Keratinocyte (primary cell): ENCODE results near the gene UBE4B. TPM values are rescaled to one million over a fixed set of nuclear protein-coding genes. Genes with fewer than 3 reads are reported as not detected.

Source experiments
- DNase-seq: peaks from one replicate; pipeline ENCODE4 v3.0.0-alpha.2; 2011; ENCODE audit warnings: low read depth, missing footprints, low spot score
- FAIRE-seq: peaks from 2 replicates; lab custom pipeline; 2011; peaks lifted over from hg19 to GRCh38; lab: Jason Lieb, UNC
- H2AFZ ChIP-seq: 2 replicates; pipeline ENCODE4 v1.6.0; 2012; ENCODE audit warnings: low read length, control low read depth, inconsistent platforms; ENCODE audit not compliant: control insufficient read depth
- H3K27ac ChIP-seq: 2 replicates; pipeline ENCODE4 v1.5.1; 2011; ENCODE audit warnings: low read length; ENCODE audit not compliant: control insufficient read depth, insufficient read depth
- H3K27me3 ChIP-seq: 3 replicates; pipeline ENCODE4 v1.6.0; 2011; ENCODE audit warnings: low read length; ENCODE audit not compliant: control insufficient read depth, insufficient read depth; ENCODE audit errors: extremely low read depth
- H3K36me3 ChIP-seq, 2 experiments: 2 replicates in 1 of 2; 3 replicates in 1 of 2; pipeline ENCODE4 v1.5.1; 2011; ENCODE audit warnings: low read length in 2 of 2, mild to moderate bottlenecking in 1 of 2; ENCODE audit not compliant: control insufficient read depth in 2 of 2, insufficient read depth in 2 of 2; ENCODE audit errors: extremely low read depth in 1 of 2
- H3K4me1 ChIP-seq: 3 replicates; pipeline ENCODE4 v1.5.1; 2011; ENCODE audit warnings: low read length; ENCODE audit not compliant: control insufficient read depth, insufficient read depth; ENCODE audit errors: extremely low read depth
- H3K4me2 ChIP-seq: 3 replicates; pipeline ENCODE4 v1.6.0; 2011; ENCODE audit warnings: low read depth, low read length; ENCODE audit not compliant: control insufficient read depth, insufficient read depth; ENCODE audit errors: extremely low read depth
- H3K4me3 ChIP-seq, 3 experiments: fragments of 200-600 bp in 1 of 3; sonication (generic) in 1 of 3; 2 replicates in 2 of 3; 3 replicates in 1 of 3; pipeline ENCODE4 v1.5.1; 2011 to 2016; ENCODE audit warnings: low read length in 3 of 3, mild to moderate bottlenecking in 3 of 3, control low read depth in 2 of 3, inconsistent platforms in 1 of 3, low read depth in 1 of 3, mixed read lengths in 1 of 3, mixed run types in 1 of 3, moderate library complexity in 1 of 3; ENCODE audit not compliant: control insufficient read depth in 2 of 3, insufficient read depth in 2 of 3; ENCODE audit errors: extremely low read depth in 1 of 3
- H3K79me2 ChIP-seq: 2 replicates; pipeline ENCODE4 v1.6.0; 2012; ENCODE audit warnings: low read length; ENCODE audit not compliant: control insufficient read depth, insufficient read depth
- H3K9ac ChIP-seq: 3 replicates; pipeline ENCODE4 v1.6.0; 2011; ENCODE audit warnings: low read length; ENCODE audit not compliant: control insufficient read depth, insufficient read depth; ENCODE audit errors: extremely low read depth
- H3K9me1 ChIP-seq: 3 replicates; pipeline ENCODE4 v1.6.0; 2011; ENCODE audit warnings: low read length; ENCODE audit not compliant: control insufficient read depth, insufficient read depth; ENCODE audit errors: extremely low read depth
- H3K9me3 ChIP-seq: 2 replicates; pipeline ENCODE4 v1.5.1; 2012; ENCODE audit warnings: low read depth, low read length; ENCODE audit not compliant: control insufficient read depth
- H4K20me1 ChIP-seq: 3 replicates; pipeline ENCODE4 v1.6.0; 2011; ENCODE audit warnings: low read length; ENCODE audit not compliant: control insufficient read depth, insufficient read depth; ENCODE audit errors: extremely low read depth
- EZH2 ChIP-seq: IDR thresholded peaks from one replicate; pipeline ENCODE4 v1.6.1; 2012; ENCODE audit warnings: inconsistent platforms, mild to moderate bottlenecking, low read length, moderate library complexity
- dilution Hi-C: fragments of 300-500 bp; cut with MboI; formaldehyde crosslinking; loops from one replicate; pipeline ENCODE4 v1.7.0; 2020; ENCODE audit warnings: low sequenced_read_pairs; ENCODE audit not compliant: extremely low pct_ligation_motif_present
- polyA plus RNA-seq, 5 experiments: library from polyadenylated mRNA; depleted of rRNA in 3 of 5; stranded (reverse) in 3 of 5; stranded (forward) in 1 of 5; unstranded in 1 of 5; fragments of >200 nt; gene quantifications; 1 replicate in 1 of 5; 2 replicates in 3 of 5; 3 replicates in 1 of 5; pipeline versions ENCODE4 v1.2.1 to v1.2.3, GENCODE V29; 2011 to 2012; ENCODE audit warnings: missing spikeins in 2 of 5, low read depth in 1 of 5, low replicate concordance in 1 of 5
- TF ChIP-seq, protein P1 (sequence below), 3 experiments: IDR thresholded peaks in 1 of 3; conservative IDR thresholded peaks in 1 of 3; optimal IDR thresholded peaks in 1 of 3; 2 replicates in 2 of 3; 3 replicates in 1 of 3; pipeline versions ENCODE3 to v1.5.1; 2011; ENCODE audit warnings: low read length in 3 of 3, mild to moderate bottlenecking in 3 of 3, moderate library complexity in 2 of 3, control low read depth in 1 of 3, inconsistent platforms in 1 of 3; ENCODE audit not compliant: insufficient read depth in 2 of 3; ENCODE audit errors: extremely low read depth in 1 of 3

The UBE4B gene
- polyA plus RNA-seq, 1 donor (not counting 4 experiments of a cell fraction or from before 2014, with no cell fraction given), result 14.3 TPM

GRCh38 chr1:10033359-10033845 is 644 bp downstream of the UBE4B start:
- TF ChIP-seq, protein P1, sequence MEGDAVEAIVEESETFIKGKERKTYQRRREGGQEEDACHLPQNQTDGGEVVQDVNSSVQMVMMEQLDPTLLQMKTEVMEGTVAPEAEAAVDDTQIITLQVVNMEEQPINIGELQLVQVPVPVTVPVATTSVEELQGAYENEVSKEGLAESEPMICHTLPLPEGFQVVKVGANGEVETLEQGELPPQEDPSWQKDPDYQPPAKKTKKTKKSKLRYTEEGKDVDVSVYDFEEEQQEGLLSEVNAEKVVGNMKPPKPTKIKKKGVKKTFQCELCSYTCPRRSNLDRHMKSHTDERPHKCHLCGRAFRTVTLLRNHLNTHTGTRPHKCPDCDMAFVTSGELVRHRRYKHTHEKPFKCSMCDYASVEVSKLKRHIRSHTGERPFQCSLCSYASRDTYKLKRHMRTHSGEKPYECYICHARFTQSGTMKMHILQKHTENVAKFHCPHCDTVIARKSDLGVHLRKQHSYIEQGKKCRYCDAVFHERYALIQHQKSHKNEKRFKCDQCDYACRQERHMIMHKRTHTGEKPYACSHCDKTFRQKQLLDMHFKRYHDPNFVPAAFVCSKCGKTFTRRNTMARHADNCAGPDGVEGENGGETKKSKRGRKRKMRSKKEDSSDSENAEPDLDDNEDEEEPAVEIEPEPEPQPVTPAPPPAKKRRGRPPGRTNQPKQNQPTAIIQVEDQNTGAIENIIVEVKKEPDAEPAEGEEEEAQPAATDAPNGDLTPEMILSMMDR (optimal IDR thresholded peaks at IDR 0.05 in 1 of 3, IDR thresholded peaks at IDR 0.05 in 1 of 3, conservative IDR thresholded peaks at IDR 0.05 in 1 of 3; ENCODE audit: extremely low read depth in 1 of 3, insufficient read depth in 2 of 3, low read length in 3 of 3), result peak in 1 of 3 experiments; percentile 16
- no peak for TF ChIP-seq EZH2
- H3K36me3 ChIP-seq, result no peaks in the 10 kb centered on the region
- no peaks in the 10 kb centered on the region for H3K9me3 ChIP-seq
- H3K4me1 ChIP-seq, result peaks cover 17% of the 10 kb centered on the region
- FAIRE-seq (peak; percentile 66), DNase-seq (no peak)
- peak overlapping the region; percentile 96 for H3K27ac ChIP-seq
- peak overlapping the region; percentile 93 to 99 (median 98) for H3K4me3 ChIP-seq
- dilution Hi-C loops, result no loop called here
- no peaks in the 10 kb centered on the region for H3K27me3 ChIP-seq
- H3K4me2 ChIP-seq, result peak overlapping the region; percentile 100
- H2AFZ ChIP-seq, result peak overlapping the region; percentile 98
- no peaks in the 10 kb centered on the region for H3K9me1 ChIP-seq
- H3K9ac ChIP-seq, result peak overlapping the region; percentile 98
- no peaks in the 10 kb centered on the region for H4K20me1 ChIP-seq
- peaks cover 48% of the 10 kb centered on the region for H3K79me2 ChIP-seq

GRCh38 chr1:10042746-10043145 is 10.0 kb downstream of the UBE4B start:
- peaks cover 66% of the 10 kb centered on the region for H3K79me2 ChIP-seq
- TF ChIP-seq, protein P1 (optimal IDR thresholded peaks at IDR 0.05 in 1 of 3, IDR thresholded peaks at IDR 0.05 in 1 of 3, conservative IDR thresholded peaks at IDR 0.05 in 1 of 3; ENCODE audit: extremely low read depth in 1 of 3, insufficient read depth in 2 of 3, low read length in 3 of 3), result no peak
- TF ChIP-seq EZH2, result no peak
- dilution Hi-C loops, result no loop called here
- peaks cover 0 to 2% of the 10 kb centered on the region in 2 experiments for H3K36me3 ChIP-seq
- no peak for DNase-seq
- H3K9me1 ChIP-seq, result no peaks in the 10 kb centered on the region
- H3K4me3 ChIP-seq, result no peak overlapping the region
- H4K20me1 ChIP-seq, result no peaks in the 10 kb centered on the region
- no peaks in the 10 kb centered on the region for H3K9me3 ChIP-seq
- peaks cover 12% of the 10 kb centered on the region for H3K4me1 ChIP-seq
- H3K4me2 ChIP-seq, result no peak overlapping the region
- no peaks in the 10 kb centered on the region for H3K27me3 ChIP-seq
- H2AFZ ChIP-seq, result no peak overlapping the region
- H3K9ac ChIP-seq, result no peak overlapping the region
- H3K27ac ChIP-seq, result no peak overlapping the region
- FAIRE-seq, result no peak
